Stimulated activated CD8-positive, alpha-beta memory T cell treated with anti-CD3 and anti-CD28 coated beads, Interleukin-4, amount 100 ng/mL, for 24 hours (primary cell): ENCODE results near the gene ADAMTS2.

Experiments used
- DNase-seq: peaks from one replicate; pipeline ENCODE4 v3.0.0-alpha.2; 2020; ENCODE audit warnings: low read depth

Gene ADAMTS2

DNA sequence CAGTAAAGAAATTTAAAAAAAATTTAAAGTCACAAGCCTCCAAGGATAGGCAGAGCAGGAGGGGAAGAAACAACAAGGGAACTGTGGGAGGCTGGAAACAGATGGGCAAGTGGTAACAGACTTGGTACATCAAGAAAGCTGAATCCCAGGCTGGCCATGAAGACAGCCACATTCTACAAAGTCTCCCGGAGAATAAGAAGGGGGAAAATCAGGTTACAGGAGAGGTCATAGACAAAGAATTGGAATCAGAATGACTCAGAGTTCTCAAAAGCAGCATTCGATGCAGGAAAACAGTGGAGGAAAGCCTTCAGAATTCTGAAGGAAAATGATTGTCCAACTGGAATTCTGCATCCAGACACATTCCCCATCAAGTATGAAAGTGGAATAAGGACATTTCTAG, 129.7 kb downstream of the ADAMTS2 start:
- no peak for DNase-seq

GRCh38 chr5:179214678-179215077, 130.6 kb downstream of the ADAMTS2 start:
- no peak for DNase-seq

DNA sequence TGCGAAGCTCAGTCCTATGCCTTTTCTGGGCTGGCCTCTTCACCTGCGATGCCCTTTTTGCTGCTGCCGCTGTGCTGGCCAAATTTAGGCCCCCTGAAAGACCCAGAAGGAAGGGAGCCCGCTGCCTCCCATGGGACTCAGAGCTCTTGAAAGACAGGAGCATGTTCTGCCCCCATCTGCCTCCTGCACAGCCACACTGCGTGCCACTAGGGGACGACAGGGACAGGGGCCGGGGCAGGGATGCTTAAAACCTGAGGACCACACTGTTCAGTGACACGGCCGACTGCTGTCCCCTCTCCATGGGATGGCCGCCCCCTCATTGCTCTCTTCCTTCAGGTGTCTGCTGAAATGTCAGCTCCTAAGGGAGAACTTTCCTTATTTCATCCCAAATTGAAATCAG, 132.4 kb downstream of the ADAMTS2 start:
- DNase-seq = no peak

GRCh38 chr5:179211631-179212030, 133.6 kb downstream of the ADAMTS2 start:
- no peak for DNase-seq

DNA sequence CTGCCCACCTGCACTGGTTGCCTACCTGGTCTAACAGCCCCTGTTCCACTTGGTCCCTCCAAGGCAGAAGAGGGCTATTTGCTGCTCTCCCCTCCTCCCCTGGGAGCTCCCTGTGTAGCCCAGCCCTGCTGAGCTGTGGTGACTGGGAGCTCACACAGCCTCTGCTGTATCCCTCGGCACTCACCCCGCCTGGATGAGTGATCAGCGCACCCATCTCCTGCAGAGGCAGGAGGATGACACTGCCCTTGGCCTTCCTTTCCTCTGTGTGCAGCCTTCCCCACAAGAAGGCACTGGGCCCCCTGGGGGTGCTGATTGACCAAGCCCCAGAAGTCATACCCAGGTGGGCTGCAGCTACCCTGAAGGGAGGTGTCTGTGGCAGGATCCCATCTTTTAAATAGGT, 134.2 kb downstream of the ADAMTS2 start:
- DNase-seq = no peak

DNA sequence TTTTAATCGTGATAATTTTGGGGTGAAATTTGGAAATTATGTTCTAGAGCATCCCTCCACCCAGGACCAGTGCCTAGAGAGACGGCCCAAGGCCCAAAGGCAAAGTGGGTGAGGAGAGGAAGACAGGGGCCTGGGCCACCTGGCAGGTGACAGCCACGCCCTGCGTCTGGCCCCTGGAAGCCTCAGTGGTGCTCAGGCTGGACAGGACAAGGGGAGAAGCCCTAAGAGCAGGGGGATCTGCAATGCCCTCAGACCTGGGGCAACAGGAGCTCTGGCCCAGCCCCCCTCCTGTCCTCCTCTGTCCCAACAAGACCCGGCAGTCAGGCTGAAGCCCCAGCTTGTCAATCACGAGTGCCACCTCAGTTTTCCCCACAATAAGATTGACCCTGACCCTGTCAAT, 134.8 kb downstream of the ADAMTS2 start:
- no peak for DNase-seq

GRCh38 chr5:179209359-179210150, 135.7 kb downstream of the ADAMTS2 start:
- no peak for DNase-seq

DNA sequence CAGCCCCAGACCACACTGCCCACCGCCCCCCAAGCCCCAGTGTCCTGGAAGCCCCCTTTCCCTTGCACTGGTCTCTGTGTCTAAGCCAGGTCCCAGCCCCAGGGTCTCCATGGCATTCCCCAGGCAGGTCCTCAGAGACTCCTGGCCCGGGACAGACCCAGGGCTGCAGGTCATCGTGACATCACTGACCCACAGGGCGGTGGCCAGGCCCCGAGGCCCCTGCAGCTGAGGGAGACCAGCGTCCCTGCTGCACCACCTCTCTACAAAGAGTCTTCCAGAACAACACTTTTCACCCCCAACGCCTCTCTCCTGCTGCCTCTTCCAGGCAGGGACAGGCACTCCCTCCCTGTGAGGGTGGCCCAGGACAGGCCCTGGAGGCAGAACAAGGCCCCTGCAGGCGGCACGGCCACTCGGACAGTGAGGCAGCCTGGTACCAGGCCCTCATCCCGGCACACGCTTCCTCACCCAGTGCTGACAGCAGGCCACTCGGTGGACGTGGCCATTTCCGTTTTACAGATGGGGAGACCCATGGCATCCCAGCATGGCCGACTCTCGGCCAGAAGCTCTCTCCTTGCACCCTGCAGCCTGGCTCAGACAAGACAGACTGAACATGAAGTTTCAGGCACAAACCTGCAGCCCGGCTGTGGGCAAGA, 136.4 kb downstream of the ADAMTS2 start:
- DNase-seq = no peak

DNA sequence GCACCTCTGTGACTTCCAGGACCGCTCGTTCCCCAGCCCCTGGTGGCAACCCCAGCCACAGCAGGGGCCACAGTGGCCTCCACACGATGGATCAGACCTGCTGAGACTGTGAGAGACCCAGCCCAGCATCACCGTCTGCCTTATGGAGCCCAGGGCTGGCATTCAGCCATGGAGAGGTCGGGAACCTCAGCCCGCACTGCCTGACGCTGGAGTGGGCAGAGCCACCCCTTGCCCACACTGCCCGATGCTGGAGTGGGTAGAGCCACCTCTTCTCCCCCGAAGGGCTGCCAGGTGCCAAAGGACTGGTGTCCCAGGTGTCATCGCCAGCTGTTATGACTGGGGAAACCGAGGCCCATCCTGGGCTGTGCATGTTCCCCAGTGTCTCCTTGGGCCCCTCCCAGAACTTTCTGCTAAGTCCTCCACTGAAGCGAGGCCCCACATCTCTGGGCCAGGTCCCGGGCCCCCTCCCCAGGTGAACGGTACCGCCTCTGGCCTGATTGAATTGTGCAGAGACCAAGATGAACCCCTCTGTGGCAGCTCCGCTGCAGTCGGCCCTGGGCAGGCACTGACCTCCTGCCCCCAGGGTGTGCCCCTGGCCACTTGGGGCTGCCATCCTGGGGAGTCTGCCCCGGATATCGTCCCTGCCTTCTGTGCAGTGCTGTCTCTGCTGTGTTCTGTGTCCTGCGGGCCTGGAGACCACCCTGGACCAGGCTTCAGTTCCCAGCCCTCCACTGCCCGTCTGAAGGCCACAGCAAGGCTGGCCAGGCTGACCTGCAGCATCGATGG, 137.1 kb downstream of the ADAMTS2 start:
- no peak for DNase-seq

DNA sequence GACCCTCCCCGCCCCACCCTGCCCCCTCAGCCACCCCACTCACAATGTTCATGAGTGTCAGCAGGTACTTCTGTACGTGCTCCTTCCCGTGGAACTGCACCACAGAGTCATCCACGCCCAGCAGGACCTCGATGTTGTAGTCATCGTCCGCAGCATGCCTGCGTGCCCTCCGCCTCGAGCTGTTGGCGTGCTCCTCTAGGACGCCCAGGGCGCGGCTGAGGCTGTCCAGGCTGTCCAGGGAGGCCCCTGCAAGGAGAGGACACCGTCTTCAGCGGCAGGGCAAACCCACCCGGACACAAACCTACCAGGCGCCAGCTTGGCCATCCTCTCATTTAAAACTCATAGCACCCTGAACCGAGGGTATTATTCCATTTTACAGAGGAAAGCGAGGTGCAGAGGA, 137.8 kb downstream of the ADAMTS2 start:
- no peak for DNase-seq

- no peak for DNase-seq
Observed at GRCh38 chr5:179206366-179206765, 138.9 kb downstream of the ADAMTS2 start.

DNA sequence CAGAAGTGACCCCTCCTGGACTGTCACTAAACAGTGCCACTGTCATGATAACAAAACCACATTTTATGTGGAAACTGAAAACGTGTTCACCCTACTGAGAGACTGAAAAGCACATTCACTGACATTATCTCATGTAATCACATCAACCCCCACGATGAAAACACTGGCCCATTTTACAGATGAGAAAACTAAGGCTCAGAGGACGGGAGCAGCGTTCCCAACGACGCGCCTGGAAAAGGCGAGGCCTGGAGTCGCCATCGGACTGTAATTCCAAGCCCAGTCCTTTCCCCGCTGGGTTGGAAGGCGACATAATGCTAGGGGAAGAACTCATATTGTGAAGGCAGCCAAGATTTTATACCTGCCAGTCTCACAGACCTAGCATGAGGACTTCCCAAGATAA, 140.0 kb downstream of the ADAMTS2 start:
- no peak for DNase-seq

- DNase-seq = no peak
Observed at GRCh38 chr5:179204572-179204971, 140.7 kb downstream of the ADAMTS2 start.

- DNase-seq = no peak
Observed at GRCh38 chr5:179203248-179203647, 142.0 kb downstream of the ADAMTS2 start.

- no peak for DNase-seq
Observed at GRCh38 chr5:179201986-179202385, 143.3 kb downstream of the ADAMTS2 start.

GRCh38 chr5:179199246-179199645, 146.0 kb downstream of the ADAMTS2 start:
- DNase-seq = no peak

DNA sequence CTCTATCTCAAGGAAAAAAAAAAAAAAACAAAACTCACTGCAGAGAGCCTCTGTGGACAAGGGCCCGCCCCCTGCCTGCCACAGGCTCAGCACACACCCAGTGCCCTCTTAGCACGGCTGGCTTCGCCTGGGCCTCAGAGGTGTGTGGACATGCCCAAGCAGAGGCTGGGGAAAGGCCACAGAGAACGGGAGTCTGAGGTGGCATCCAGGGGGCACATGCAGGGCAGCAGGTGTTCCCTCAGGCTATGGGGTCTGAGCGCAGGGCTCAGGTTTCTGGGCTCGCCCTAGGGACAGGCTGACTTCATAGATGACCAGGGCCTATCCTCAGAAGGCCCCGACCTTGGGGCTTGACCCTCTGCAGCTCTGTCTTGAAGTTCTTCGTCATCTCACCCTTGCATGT, 146.4 kb downstream of the ADAMTS2 start:
- no peak for DNase-seq

DNA sequence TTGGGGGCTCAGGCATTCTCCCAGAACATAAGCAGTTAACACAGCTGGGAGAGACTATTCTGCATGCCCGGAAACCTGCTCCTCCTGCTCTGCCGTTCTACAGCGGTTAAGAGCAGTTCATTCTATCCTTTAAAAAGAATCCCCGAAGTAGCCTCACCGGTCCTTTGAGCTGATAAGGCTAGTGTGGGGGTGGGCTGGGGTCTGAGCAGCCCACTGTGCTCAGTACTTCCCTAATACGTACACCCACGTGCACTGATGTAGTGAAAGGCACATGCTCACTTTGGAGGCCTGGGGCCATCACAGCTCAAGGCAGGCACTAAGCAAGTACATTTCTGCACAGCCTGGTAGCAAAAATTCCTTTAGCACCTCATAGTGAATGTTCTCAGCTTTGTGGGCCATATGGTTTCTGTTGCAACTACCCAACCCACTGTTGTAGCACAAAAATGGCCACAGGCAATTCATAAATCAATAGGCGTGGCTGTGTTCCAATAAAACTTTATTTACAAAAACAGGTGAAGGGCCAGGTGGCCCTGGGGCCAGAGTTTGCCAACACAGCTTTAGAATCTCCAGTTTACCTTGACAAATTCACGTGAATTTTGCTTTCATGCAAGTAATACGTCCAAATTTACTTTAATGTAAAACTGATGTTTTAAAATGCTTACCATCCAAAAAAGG, 148.7 kb downstream of the ADAMTS2 start:
- DNase-seq = no peak

DNA sequence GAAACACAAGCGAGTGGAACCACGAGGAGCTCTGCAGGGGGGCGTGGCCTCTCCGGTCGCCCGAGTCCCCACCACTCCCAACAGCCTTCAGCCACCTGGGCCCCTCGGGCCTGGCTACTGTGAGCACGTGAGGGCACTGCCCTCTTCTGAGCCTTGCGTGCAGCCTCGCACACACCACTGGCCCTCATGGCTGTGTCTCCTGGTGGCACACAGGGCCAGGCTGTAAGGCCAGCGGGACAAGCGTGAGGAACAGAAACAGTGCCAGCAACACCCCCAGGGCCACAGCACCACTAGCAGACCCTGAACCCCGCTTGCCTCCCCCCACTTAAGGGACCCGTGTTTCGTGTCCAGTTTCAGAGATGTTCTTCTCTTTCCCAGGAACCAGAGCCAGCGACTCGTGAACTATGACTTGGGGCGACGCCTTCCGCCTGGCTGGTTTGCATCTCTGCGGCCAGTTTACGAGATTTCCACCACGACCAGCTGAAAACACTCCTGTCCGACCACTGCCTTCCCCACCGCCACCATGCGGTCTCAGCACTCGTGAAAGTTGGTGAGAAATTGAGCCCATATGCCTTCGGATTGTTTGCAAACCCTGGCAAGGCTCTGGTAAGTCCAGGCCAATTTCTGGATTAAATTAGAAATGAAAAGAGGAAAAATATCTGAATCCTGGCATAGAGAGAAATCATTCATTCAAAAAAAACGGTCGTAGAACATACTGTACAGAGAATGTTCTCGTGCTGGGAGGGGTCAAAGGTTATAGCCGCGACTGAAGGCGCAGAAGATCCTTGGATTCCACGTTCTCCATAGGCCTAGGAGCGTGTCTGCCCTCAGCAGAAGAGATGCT, 149.5 kb downstream of the ADAMTS2 start:
- no peak for DNase-seq

DNA sequence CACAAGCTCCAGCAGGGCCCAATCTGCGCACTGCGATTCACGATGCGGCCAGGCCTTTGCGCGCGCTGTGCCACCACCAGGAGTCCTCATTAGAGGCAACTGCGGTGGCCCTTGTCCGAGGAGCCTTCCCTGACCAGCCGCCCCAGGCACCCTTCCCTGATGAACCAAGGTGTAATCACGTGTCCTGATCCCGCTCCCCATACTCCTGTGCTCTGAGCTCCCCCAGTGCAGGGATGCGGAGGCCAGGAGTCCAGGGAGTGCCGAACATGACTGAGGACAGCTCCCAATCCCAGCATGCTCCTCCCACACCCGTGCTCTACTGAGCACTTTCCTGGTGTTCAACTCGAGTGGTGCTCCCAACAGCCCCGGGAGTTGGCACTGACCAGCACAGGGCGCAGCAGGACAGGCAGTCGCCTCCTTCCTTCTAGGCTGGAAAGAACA, 150.3 kb downstream of the ADAMTS2 start:
- DNase-seq = no peak

GRCh38 chr5:179194201-179194910, 150.9 kb downstream of the ADAMTS2 start:
- no peak for DNase-seq
